Body of pancreas (tissue), 4 donors: ENCODE measurements around the gene KCNQ5.

ENCODE experiments used
- CTCF ChIP-seq, 7 experiments: fragments of 450-650 bp in 4 of 7; fragments of 200-600 bp in 3 of 7; sonication (generic) in 3 of 7; IDR thresholded peaks; one replicate each; pipeline ENCODE4 v1.5.1; 2016 to 2019; ENCODE audit warnings: antibody characterized with exemption in 7 of 7
- POLR2A ChIP-seq, 3 donors: fragments of 450-650 bp; IDR thresholded peaks; one replicate each; pipeline ENCODE4 v1.6.1; 2016; ENCODE audit warnings: antibody characterized with exemption in 3 of 3, mild to moderate bottlenecking in 2 of 3

GRCh38 chr6:73088138-73088813 lies 466.4 kb downstream of the KCNQ5 start:
- TF ChIP-seq CTCF (IDR thresholded peaks at IDR 0.05) (no peak), POLR2A (IDR thresholded peaks at IDR 0.05) (no peak)
